CD4-positive, alpha-beta T cell treated with Interleukin-17A for 1 hour (primary cell): Measurements from ENCODE around the gene SLC13A3.
A peak's percentile ranks its signal among the peaks of the same experiment; 100 is the strongest.

Experiments used
- DNase-seq: peaks from one replicate; pipeline ENCODE4 v3.0.0-alpha.2; 2020

Gene SLC13A3

GRCh38 chr20:46519471-46520068 lies 131.7 kb downstream of the SLC13A3 start:
- DNase-seq = no peak

- peak; percentile 1 for DNase-seq
Measured at GRCh38 chr20:46512943-46513844, 138.1 kb downstream of the SLC13A3 start, which contains the start of gene ZNF334. Gene ZNF334 (minus strand): TSS chr20:46513559. CDS start chr20:46512102, 1,457 bp downstream.

- DNase-seq = no peak
Measured at GRCh38 chr20:46509523-46509922, 141.7 kb downstream of the SLC13A3 start.
